Caco-2 (cell line): ENCODE results near the gene SCN8A. TPM values are rescaled to one million over a fixed set of nuclear protein-coding genes. Genes with fewer than 3 reads are reported as not detected.

Experiments
- Bru-seq: library from RNA; stranded (reverse); fragments of 400-500 nt; gene quantifications from one replicate; lab custom pipeline; 2021; lab: Mats Ljungman, UMichigan
- BruChase-seq, 2 experiments: library from RNA; stranded (reverse); fragments of 400-500 nt; gene quantifications; one replicate each; lab custom pipeline; 2021; lab: Mats Ljungman, UMichigan
- BruUV-seq: library from RNA; stranded (reverse); fragments of 400-500 nt; replicated peaks from 2 replicates; lab custom pipeline; 2021; lab: Mats Ljungman, UMichigan
- CTCF ChIA-PET: fragments of 300-600 bp; sonication (Branson Sonifier 250); formaldehyde crosslinking; loops from one replicate; lab custom pipeline; 2022; ENCODE audit warnings: antibody characterized with exemption; lab: Charles Lee
- POLR2A ChIA-PET: fragments of 300-600 bp; sonication (Branson Sonifier 250); formaldehyde crosslinking; loops from one replicate; lab custom pipeline; 2022; ENCODE audit warnings: antibody characterized with exemption; lab: Charles Lee
- DNase-seq, 2 experiments: peaks; one replicate each; pipeline versions ENCODE4 v3.0.0 to v3.0.0-alpha.2; 2020 to 2022
- H3K27me3 ChIP-seq: replicated peaks from 2 replicates; pipeline ENCODE4 v1.6.0; 2011; ENCODE audit warnings: low read length; ENCODE audit not compliant: control insufficient read depth, insufficient read depth
- H3K36me3 ChIP-seq: 2 replicates; pipeline ENCODE4 v1.5.1; 2011; ENCODE audit warnings: low read length; ENCODE audit not compliant: control insufficient read depth, insufficient read depth
- H3K4me1 ChIP-seq: fragments of 250-450 bp; sonication (Bioruptor Pico); 2 replicates; pipeline ENCODE4 v1.5.1; 2020; ENCODE audit warnings: mild to moderate bottlenecking
- H3K4me3 ChIP-seq: 2 replicates; pipeline ENCODE4 v1.5.1; 2011; ENCODE audit warnings: low read depth, mild to moderate bottlenecking, control low read depth, low read length
- H3K9me3 ChIP-seq: fragments of 250-450 bp; sonication (Bioruptor Pico); 2 replicates; pipeline ENCODE4 v1.5.1; 2020; ENCODE audit warnings: mild to moderate bottlenecking, moderate library complexity
- H3K27ac Mint-ChIP-seq: one replicate; pipeline ENCODE4 v1.8.0; 2022; ENCODE audit warnings: mixed read lengths; ENCODE audit not compliant: unreplicated experiment
- H3K27me3 Mint-ChIP-seq: one replicate; pipeline ENCODE4 v1.8.0; 2022; ENCODE audit warnings: mixed read lengths; ENCODE audit not compliant: insufficient read depth, unreplicated experiment
- H3K36me3 Mint-ChIP-seq: one replicate; pipeline ENCODE4 v1.8.0; 2022; ENCODE audit warnings: mild to moderate bottlenecking, mixed read lengths; ENCODE audit not compliant: insufficient read depth, unreplicated experiment
- H3K4me1 Mint-ChIP-seq: one replicate; pipeline ENCODE4 v1.8.0; 2022; ENCODE audit warnings: low read depth, mixed read lengths; ENCODE audit not compliant: unreplicated experiment
- H3K4me3 Mint-ChIP-seq: one replicate; pipeline ENCODE4 v1.8.0; 2022; ENCODE audit warnings: mild to moderate bottlenecking, moderate library complexity, mixed read lengths; ENCODE audit not compliant: unreplicated experiment
- H3K9me3 Mint-ChIP-seq: one replicate; pipeline ENCODE4 v1.8.0; 2022; ENCODE audit warnings: mixed read lengths; ENCODE audit not compliant: unreplicated experiment
- CTCF ChIP-seq, 2 experiments: fragments of 200-600 bp in 1 of 2; IDR thresholded peaks; 1 replicate in 1 of 2; 2 replicates in 1 of 2; pipeline versions ENCODE4 v1.5.1 to v1.8.0; 2011 to 2022; ENCODE audit warnings: antibody characterized with exemption in 1 of 2, control low read depth in 1 of 2, inconsistent platforms in 1 of 2, low read depth in 1 of 2, low read length in 1 of 2, mild to moderate bottlenecking in 1 of 2, moderate library complexity in 1 of 2; ENCODE audit not compliant: insufficient read depth in 1 of 2, severe bottlenecking in 1 of 2, unreplicated experiment in 1 of 2
- intact Hi-C: fragments of 100-400 bp; cut with micrococcal nuclease; formaldehyde crosslinking; loops from one replicate; pipeline ENCODE4 v1.10.0; 2022; ENCODE audit not compliant: unreplicated experiment
- long read RNA-seq: library from polyadenylated mRNA; stranded (forward); transcript quantifications from one replicate; pipeline ENCODE4 v2.0.0, GENCODE V29; 2022
- total RNA-seq: library from RNA; stranded (reverse); gene quantifications from 2 replicates; pipeline ENCODE4 v1.2.3, GENCODE V29; 2022

The SCN8A gene
- 14.7 and 16.5 TPM in 2 replicates for total RNA-seq
- percentile 78 among the genes with signal in this experiment for Bru-seq, nascent RNA
- percentile 75 among the genes with signal in this experiment for BruChase-seq, experiment 1, labeled RNA remaining after a 2-hour chase
- percentile 68 among the genes with signal in this experiment for BruChase-seq, experiment 2, labeled RNA remaining after a 6-hour chase
- long read RNA-seq, full-length matches to known transcripts = 1 of 6 reads
- long read RNA-seq, partial matches to known transcripts = 1 of 6 reads
- long read RNA-seq, other reads (novel, unspliced or antisense) = 4 of 6 reads

GRCh38 chr12:51591016-51591901, at the start of gene SCN8A:
TSS of gene SCN8A (plus strand) at chr12:51591233. CDS start at chr12:51662818, 71,585 bp downstream.
- ChIA-PET POLR2A (no interaction called here), CTCF (interaction anchor here (1.0 to 1.8 kb wide), 3 partner anchors 55 to 284 kb away, joined by 3 to 7 read pairs (median 6); no protein-coding TSS in a partner anchor)
- Mint-ChIP-seq H3K9me3 (no peaks in the 10 kb centered on the region), H3K4me1 (peaks cover 10% of the 10 kb centered on the region), H3K4me3 (peak within 1 kb of the TSS; percentile 93), H3K36me3 (peaks cover 15% of the 10 kb centered on the region), H3K27ac (peak within 1 kb of the TSS; percentile 77), H3K27me3 (no peaks in the 10 kb centered on the region)
- Histone ChIP-seq H3K4me3 (peak within 1 kb of the TSS; percentile 92), H3K4me1 (0 out of 2 replicates have a peak, but pooled peaks cover 7% of the 10 kb centered on the region), H3K27me3 (no peaks in the 10 kb centered on the region), H3K9me3 (no peaks in the 10 kb centered on the region), H3K36me3 (no peaks in the 10 kb centered on the region)
- intact Hi-C loops = loop anchor here (2.0 to 5.0 kb wide), 2 partner anchors 62 to 169 kb away; partner anchors contain the start of gene SLC4A8
- BruUV-seq = no TSS peak
- TF ChIP-seq CTCF (IDR thresholded peaks at IDR 0.05; ENCODE audit: insufficient read depth in 1 of 2, low read depth in 1 of 2, low read length in 1 of 2, severe bottlenecking in 1 of 2, unreplicated experiment in 1 of 2) = no peak
- DNase-seq = peak; percentile 83 to 87

DNA sequence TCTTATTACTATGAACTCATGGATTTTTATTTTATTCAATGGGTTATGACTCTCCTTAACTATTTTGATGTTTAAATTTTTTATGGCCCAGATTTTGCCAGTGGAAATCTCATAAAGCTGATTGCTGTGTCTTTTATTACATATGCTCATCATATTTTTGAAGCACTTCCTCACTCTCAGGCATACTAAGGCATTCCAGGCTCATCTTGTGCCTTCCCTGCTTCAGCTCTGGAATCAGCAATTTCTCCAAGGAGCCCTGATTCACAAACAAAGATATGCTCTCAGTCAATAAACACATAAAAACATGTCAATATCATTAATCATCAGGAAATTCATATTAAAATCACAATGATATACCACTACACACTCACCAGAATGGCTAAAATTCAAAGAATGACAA, 44.9 kb upstream of the SCN8A start:
- no peak overlapping the region for H3K4me3 Mint-ChIP-seq
- Histone ChIP-seq H3K4me1 (no peaks in the 10 kb centered on the region), H3K27me3 (no peaks in the 10 kb centered on the region), H3K36me3 (no peaks in the 10 kb centered on the region), H3K4me3 (no peak overlapping the region), H3K9me3 (no peaks in the 10 kb centered on the region)
- DNase-seq = no peak
- POLR2A ChIA-PET = no interaction called here
- BruUV-seq = no TSS peak
- no peaks in the 10 kb centered on the region for H3K27me3 Mint-ChIP-seq
- CTCF ChIA-PET = interaction anchor here (1.1 kb wide), 1 partner anchor 14 kb away, joined by 3 read pairs; no protein-coding TSS in a partner anchor
- no peaks in the 10 kb centered on the region for H3K9me3 Mint-ChIP-seq
- no peaks in the 10 kb centered on the region for H3K4me1 Mint-ChIP-seq
- no peaks in the 10 kb centered on the region for H3K36me3 Mint-ChIP-seq
- no peak overlapping the region for H3K27ac Mint-ChIP-seq
- intact Hi-C loops = no loop called here
- TF ChIP-seq CTCF (IDR thresholded peaks at IDR 0.05; ENCODE audit: insufficient read depth in 1 of 2, low read depth in 1 of 2, low read length in 1 of 2, severe bottlenecking in 1 of 2, unreplicated experiment in 1 of 2) = no peak

GRCh38 chr12:51547606-51548005, 43.4 kb upstream of the SCN8A start:
- no peak for DNase-seq
- no peaks in the 10 kb centered on the region for H3K36me3 ChIP-seq
- H3K27me3 ChIP-seq = no peaks in the 10 kb centered on the region
- ChIA-PET POLR2A (no interaction called here), CTCF (no interaction called here)
- H3K9me3 Mint-ChIP-seq = no peaks in the 10 kb centered on the region
- no peaks in the 10 kb centered on the region for H3K4me1 Mint-ChIP-seq
- H3K4me3 ChIP-seq = no peak overlapping the region
- H3K9me3 ChIP-seq = no peaks in the 10 kb centered on the region
- BruUV-seq = no TSS peak
- H3K27ac Mint-ChIP-seq = no peak overlapping the region
- no peaks in the 10 kb centered on the region for H3K4me1 ChIP-seq
- H3K36me3 Mint-ChIP-seq = no peaks in the 10 kb centered on the region
- H3K27me3 Mint-ChIP-seq = no peaks in the 10 kb centered on the region
- no peak overlapping the region for H3K4me3 Mint-ChIP-seq
- no peak for TF ChIP-seq CTCF (IDR thresholded peaks at IDR 0.05; ENCODE audit: insufficient read depth in 1 of 2, low read depth in 1 of 2, low read length in 1 of 2, severe bottlenecking in 1 of 2, unreplicated experiment in 1 of 2)
- intact Hi-C loops = no loop called here
